ENCODE data around the gene ST6GALNAC6.

DNA sequence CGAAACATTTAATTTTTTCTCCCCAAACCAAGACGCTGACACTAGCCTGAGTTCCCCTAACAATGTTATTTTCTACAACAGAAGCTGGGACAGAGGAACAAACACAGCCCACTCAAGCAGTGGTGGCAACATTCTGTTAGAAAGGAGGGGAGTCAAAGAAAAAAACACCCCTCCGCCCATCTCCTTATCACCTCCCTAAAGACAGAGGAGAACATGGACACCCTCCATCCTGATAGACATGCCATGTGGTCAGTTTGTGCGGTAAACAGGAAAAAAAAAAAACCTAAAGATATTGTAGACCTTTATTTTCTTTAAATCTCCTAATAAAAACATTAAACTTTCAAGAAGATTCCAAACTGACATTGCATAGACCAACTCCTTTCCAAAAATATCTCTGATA lies 41.2 kb upstream of the ST6GALNAC6 start:
- TF ChIP-seq, protein P1, sequence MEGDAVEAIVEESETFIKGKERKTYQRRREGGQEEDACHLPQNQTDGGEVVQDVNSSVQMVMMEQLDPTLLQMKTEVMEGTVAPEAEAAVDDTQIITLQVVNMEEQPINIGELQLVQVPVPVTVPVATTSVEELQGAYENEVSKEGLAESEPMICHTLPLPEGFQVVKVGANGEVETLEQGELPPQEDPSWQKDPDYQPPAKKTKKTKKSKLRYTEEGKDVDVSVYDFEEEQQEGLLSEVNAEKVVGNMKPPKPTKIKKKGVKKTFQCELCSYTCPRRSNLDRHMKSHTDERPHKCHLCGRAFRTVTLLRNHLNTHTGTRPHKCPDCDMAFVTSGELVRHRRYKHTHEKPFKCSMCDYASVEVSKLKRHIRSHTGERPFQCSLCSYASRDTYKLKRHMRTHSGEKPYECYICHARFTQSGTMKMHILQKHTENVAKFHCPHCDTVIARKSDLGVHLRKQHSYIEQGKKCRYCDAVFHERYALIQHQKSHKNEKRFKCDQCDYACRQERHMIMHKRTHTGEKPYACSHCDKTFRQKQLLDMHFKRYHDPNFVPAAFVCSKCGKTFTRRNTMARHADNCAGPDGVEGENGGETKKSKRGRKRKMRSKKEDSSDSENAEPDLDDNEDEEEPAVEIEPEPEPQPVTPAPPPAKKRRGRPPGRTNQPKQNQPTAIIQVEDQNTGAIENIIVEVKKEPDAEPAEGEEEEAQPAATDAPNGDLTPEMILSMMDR (IDR thresholded peaks at IDR 0.05) = no peak
- no peak for TF ChIP-seq POLR2A (IDR thresholded peaks at IDR 0.05)
